ENCODE measurements around the gene NSG1.
A peak's percentile ranks its signal among the peaks of the same experiment; 100 is the strongest.

Gene NSG1

DNA sequence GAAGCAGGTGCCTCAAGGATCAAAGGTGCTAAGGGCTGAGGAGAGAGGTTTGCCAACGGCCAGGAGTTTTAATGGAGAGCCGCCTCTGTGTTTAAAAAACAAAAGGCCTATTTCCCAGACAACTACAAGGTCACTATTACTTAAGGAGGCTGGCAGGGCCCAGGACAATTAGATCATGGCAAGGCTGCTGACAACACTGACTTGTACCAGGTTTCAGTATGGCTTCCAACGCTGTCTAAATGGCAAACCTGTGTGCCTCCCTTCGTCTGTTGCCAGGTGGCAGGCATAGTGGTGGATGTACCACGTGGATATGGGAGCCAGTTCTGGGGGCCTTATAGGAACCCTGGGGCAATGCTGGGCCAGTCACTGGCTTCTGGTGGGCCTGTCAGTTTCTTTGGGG is 41.0 kb downstream of the NSG1 start:
- H3K4me3 ChIP-seq (ENCODE audit: low read depth, low read length) = no peak overlapping the region
- TF ChIP-seq, protein P1, sequence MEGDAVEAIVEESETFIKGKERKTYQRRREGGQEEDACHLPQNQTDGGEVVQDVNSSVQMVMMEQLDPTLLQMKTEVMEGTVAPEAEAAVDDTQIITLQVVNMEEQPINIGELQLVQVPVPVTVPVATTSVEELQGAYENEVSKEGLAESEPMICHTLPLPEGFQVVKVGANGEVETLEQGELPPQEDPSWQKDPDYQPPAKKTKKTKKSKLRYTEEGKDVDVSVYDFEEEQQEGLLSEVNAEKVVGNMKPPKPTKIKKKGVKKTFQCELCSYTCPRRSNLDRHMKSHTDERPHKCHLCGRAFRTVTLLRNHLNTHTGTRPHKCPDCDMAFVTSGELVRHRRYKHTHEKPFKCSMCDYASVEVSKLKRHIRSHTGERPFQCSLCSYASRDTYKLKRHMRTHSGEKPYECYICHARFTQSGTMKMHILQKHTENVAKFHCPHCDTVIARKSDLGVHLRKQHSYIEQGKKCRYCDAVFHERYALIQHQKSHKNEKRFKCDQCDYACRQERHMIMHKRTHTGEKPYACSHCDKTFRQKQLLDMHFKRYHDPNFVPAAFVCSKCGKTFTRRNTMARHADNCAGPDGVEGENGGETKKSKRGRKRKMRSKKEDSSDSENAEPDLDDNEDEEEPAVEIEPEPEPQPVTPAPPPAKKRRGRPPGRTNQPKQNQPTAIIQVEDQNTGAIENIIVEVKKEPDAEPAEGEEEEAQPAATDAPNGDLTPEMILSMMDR (IDR thresholded peaks at IDR 0.05; ENCODE audit: low read depth, low read length) = no peak

DNA sequence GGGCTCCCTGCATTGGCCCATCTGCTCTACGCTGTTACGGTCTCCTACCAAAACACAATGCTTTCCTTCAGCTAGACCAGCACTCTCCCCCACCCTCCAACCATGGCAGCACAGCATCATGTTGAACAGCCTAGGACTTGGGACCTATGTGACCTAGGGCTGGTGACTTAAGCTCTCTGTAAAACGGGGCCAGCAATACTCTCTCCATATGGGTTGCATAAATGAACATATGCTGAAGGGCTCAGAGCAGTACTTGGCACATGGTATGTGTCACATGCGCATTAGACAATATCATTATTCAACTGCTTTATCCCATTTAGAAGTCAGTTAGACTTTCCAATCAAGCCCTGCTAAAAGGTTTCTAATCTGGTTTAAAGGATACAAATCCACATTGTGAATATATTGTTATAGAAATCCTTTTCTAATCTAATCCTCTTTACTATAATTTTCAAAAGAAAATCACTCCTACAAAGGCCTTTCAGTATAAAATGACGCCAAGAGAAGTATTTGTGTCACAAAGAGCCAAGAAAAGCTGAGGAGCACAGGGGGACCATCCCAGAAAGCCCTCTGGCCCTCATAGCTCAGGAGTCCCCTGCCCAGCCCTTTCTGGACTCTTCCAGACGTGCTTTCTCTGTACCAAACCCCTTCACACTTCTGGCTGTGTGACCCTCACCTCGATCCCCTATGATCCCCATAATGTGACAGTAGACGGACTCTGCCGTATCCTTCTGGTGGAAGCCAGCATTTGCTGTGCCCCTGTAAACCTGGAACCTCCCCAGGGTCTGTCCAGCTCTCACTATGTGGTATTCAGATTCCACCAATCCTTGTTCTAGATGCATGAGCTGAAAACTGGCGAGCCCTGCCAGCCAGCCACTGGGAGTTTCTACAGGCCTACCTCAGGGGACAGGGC is 42.3 kb downstream of the NSG1 start:
- TF ChIP-seq, protein P1 (IDR thresholded peaks at IDR 0.05; ENCODE audit: low read depth, low read length) = no peak
- no peak overlapping the region for H3K4me3 ChIP-seq (ENCODE audit: low read depth, low read length)

DNA sequence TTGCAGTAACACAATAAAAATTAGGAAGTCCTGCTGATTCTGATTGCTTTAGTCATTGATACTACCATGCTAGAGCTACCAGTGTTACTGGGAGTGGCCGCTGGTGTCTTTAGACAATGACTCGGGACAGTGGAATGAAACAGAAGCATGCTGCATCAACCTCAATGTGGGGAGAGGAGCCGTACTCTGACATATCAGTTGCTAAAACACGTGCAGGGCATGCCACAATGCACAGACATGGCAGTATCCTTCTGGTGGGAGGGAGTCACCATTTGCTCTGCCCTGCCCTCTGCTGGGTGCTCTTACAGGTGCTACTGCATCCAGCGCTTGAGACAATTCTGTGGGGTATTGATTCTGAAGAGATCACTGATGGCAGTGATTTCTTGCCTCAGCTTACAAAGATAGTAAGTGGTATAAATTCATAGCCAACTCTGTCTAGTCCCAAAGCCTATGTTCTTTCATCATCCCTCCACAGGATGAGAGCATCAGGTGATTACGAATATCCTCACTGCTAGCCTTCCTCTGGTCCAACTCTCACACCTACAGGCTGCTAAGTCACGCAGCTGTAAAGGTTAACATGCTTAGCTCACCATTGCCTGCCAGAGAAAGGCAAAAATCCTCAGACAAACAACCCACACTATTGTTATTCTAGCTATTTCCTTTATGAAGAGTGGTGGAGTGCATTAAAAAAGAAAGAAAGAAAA is 43.7 kb downstream of the NSG1 start:
- H3K4me3 ChIP-seq (ENCODE audit: low read depth, low read length) = no peak overlapping the region
- TF ChIP-seq, protein P1 (IDR thresholded peaks at IDR 0.05; ENCODE audit: low read depth, low read length) = peak; percentile 86

DNA sequence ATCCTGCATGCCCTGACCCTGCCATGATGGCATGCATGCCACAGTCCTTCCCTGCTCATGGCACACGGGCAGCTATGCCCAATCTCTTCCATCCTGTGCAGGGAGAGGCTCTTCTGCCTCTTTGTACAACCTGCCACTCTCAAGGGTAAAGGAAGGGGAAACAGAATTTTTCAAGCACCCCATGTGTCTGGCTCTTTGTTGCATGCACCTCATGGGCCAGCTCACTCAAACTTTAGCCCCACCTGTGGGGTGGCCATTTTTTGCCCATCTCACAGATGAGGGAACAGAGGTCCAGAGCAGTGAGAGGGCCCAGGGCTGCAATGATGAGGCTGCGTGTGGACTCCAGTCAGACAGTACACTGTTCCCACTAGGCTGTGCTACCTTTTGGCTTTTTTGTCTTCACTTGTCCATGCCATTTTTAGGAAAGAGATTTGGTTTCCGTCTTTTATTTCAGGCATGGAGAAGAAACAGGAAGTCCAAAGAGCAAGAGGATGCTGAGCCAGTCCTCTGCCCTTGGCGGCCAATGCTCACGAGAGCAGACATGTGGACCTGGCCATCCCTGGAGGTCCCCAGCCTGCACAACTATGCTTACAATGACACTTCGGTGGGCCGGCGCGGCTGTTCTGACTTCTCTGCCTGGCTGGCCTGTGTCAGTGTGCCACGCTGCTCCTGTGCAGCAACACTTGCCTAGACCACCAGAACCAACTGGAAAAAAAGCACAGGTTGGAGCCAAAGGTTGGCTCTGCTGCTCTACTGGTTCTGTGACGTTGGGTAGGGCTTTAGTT is 45.6 kb downstream of the NSG1 start:
- no peak overlapping the region for H3K4me3 ChIP-seq (ENCODE audit: low read depth, low read length)
- TF ChIP-seq, protein P1 (IDR thresholded peaks at IDR 0.05; ENCODE audit: low read depth, low read length) = no peak

DNA sequence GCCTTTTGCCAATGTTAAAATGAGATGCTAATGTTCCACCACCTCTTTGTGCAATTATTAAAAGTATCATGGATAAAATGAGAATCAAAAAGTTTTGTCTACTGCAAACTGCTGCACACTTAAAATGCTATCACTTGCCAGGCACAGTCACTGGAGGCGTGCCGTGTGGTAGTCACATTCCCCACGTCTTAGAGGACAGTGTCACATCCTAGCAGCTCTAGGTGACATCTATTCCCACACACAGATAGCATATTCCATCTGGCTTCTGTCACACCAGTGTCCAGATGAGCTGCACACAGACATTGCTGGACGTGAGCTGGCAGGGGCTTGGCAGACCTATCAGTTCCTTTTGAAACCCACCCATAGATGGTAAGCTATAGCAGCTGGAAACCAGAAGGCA is 47.0 kb downstream of the NSG1 start:
- TF ChIP-seq, protein P1 (IDR thresholded peaks at IDR 0.05; ENCODE audit: low read depth, low read length) = no peak
- H3K4me3 ChIP-seq (ENCODE audit: low read depth, low read length) = no peak overlapping the region

DNA sequence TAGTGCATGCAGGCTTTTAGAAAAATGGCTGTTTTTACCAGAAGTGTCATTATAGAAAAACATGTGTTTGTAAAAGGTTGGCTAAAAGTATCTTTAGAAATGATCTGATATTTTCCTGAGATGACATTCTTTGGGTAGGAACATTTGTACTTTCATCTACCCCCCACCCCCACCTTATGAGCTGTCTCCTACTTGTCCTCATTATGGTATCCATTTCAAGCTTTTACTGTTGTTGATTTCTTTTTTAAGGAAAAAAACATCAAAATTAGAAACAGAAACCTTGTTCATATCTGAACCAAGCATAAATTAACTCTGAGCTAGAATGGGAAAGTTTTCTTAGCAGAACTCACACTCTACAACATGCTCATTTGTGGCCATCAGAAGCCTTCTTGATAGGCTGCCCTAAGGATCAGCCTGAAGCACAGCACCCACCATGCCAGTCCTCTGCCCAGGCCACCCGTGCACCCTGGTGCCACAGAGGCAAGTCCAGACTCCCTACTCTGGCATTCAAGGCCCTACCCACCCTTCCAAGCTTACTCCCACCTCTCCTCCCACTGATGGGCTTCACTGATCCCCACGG is 49.4 kb downstream of the NSG1 start:
- TF ChIP-seq, protein P1 (IDR thresholded peaks at IDR 0.05; ENCODE audit: low read depth, low read length) = no peak
- H3K4me3 ChIP-seq (ENCODE audit: low read depth, low read length) = no peak overlapping the region

Measured in WI38 (cell line).